Naive B cell (primary cell): ENCODE measurements around the gene CPSF4L. TPM values are rescaled to one million over a fixed set of nuclear protein-coding genes. Genes with fewer than 3 reads are reported as not detected.
"Not testable (repeated sequence)": the region's sequence is repeated elsewhere in the genome, so short reads cannot be mapped to it uniquely, and the experiment has no call there.

Experiments
- ATAC-seq, 2 donors: fragments of 150-1000 bp; cut with Tn5 transposase; 2 replicates each; pipeline ENCODE4 v1.10.0; 2021; ENCODE audit warnings: low read depth in 2 of 2, mild to moderate bottlenecking in 2 of 2, moderate library complexity in 2 of 2
- DNase-seq: peaks from one replicate; pipeline ENCODE4 v3.0.0; 2022
- H3K27ac Mint-ChIP-seq, 6 donors: one replicate each; pipeline ENCODE4 v1.8.0; 2020 to 2022; ENCODE audit warnings: mild to moderate bottlenecking in 6 of 6, mixed read lengths in 6 of 6, moderate library complexity in 5 of 6, inconsistent platforms in 2 of 6
- H3K27me3 Mint-ChIP-seq, 3 donors: one replicate each; pipeline ENCODE4 v1.8.0; 2021 to 2022; ENCODE audit warnings: mixed read lengths in 3 of 3, mild to moderate bottlenecking in 1 of 3
- H3K36me3 Mint-ChIP-seq, 2 donors: one replicate each; pipeline ENCODE4 v1.8.0; 2020 to 2022; ENCODE audit warnings: mixed read lengths in 2 of 2, inconsistent platforms in 1 of 2, mild to moderate bottlenecking in 1 of 2
- H3K4me1 Mint-ChIP-seq, 3 donors: one replicate each; pipeline ENCODE4 v1.8.0; 2020 to 2022; ENCODE audit warnings: mixed read lengths in 3 of 3, inconsistent platforms in 1 of 3, mild to moderate bottlenecking in 1 of 3, moderate library complexity in 1 of 3
- H3K4me3 Mint-ChIP-seq, 8 donors: one replicate each; pipeline ENCODE4 v1.8.0; 2020 to 2022; ENCODE audit warnings: mild to moderate bottlenecking in 8 of 8, mixed read lengths in 8 of 8, moderate library complexity in 8 of 8, inconsistent platforms in 2 of 8
- H3K9me3 Mint-ChIP-seq, 7 donors: one replicate each; pipeline ENCODE4 v1.8.0; 2020 to 2022; ENCODE audit warnings: mixed read lengths in 7 of 7, mild to moderate bottlenecking in 5 of 7, inconsistent platforms in 2 of 7, moderate library complexity in 1 of 7
- polyA plus RNA-seq, 6 donors: library from polyadenylated mRNA; unstranded; fragments of 300-500 nt; fragmentation: Illumina TruSeq; gene quantifications; one replicate each; pipeline ENCODE4 v1.2.3, GENCODE V29; 2021; ENCODE audit warnings: low read depth in 6 of 6

CPSF4L gene
- polyA plus RNA-seq, 6 donors from 2014 or later = not detected

DNA sequence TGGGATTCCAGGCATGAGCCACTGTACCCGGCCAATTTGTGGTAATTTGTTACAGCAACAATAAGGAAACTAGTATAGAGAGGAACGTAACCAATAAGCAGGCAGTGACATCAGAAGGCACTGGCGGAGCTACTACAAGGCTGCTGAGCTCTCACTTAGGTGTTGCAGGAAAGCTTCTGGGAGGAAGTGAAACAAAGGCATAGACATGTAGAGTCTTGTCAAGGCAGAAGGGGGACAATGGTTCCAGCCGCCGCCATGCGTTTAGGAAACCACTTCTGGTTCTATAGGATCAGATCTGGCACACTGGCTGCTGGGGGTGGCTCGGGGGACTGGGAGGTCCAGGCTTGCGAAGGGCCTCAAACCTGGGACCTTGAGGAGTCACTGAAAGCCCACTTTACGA lies 9.4 kb upstream of the CPSF4L start:
- H3K27ac Mint-ChIP-seq = peak overlapping the region in 1 of 6 donors; percentile 72
- H3K4me3 Mint-ChIP-seq = no peak overlapping the region
- no peaks in the 10 kb centered on the region for H3K4me1 Mint-ChIP-seq
- no peaks in the 10 kb centered on the region for H3K36me3 Mint-ChIP-seq
- H3K9me3 Mint-ChIP-seq = no peaks in the 10 kb centered on the region
- DNase-seq (no peak), ATAC-seq (peak; percentile 67 to 89)
- H3K27me3 Mint-ChIP-seq = peaks cover 0 to 6% (median 0%) of the 10 kb centered on the region in 3 donors

DNA sequence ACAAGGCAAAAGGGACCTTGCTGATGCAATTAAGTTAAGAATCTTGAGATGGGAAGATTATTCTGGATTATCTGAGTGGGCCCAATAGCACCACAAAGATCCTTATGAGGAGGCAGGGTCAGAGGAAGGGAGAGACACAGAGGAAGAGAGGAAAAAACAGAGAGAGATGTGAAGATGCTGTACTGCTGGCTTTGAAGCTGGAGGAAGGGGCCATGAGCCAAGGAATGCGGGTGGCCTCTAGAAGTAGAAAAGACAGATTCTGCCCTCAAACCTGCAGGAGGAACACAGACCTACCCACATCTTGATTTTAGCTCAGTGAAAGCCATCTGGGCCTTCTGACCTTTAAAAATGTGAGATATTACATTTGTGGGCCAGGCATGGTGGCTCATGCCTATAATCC lies 8.1 kb upstream of the CPSF4L start:
- H3K9me3 Mint-ChIP-seq = no peaks in the 10 kb centered on the region
- no peak overlapping the region for H3K4me3 Mint-ChIP-seq
- DNase-seq (no peak), ATAC-seq (no peak)
- no peaks in the 10 kb centered on the region for H3K36me3 Mint-ChIP-seq
- H3K27ac Mint-ChIP-seq = no peak overlapping the region
- peaks cover 0 to 6% (median 0%) of the 10 kb centered on the region in 3 donors for H3K27me3 Mint-ChIP-seq
- no peaks in the 10 kb centered on the region for H3K4me1 Mint-ChIP-seq

DNA sequence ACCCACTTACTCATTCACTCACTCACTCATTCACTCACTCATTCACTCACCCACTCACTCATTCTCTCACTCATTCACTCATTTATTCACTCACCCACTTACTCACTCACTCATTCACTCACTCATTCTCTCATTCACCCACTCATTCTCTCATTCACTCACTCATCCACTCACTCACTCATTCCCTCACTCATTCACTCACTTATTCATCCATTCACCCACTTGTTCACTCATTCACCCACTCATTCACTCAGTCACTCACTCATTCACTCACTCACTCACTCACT lies 7.6 kb upstream of the CPSF4L start:
- Mint-ChIP-seq H3K4me1 (no peaks in the 10 kb centered on the region), H3K27ac (no peak overlapping the region), H3K27me3 (peaks cover 0 to 2% (median 0%) of the 10 kb centered on the region in 3 donors), H3K9me3 (no peaks in the 10 kb centered on the region), H3K36me3 (no peaks in the 10 kb centered on the region), H3K4me3 (no peak overlapping the region)
- ATAC-seq (no peak), DNase-seq (no peak)

DNA sequence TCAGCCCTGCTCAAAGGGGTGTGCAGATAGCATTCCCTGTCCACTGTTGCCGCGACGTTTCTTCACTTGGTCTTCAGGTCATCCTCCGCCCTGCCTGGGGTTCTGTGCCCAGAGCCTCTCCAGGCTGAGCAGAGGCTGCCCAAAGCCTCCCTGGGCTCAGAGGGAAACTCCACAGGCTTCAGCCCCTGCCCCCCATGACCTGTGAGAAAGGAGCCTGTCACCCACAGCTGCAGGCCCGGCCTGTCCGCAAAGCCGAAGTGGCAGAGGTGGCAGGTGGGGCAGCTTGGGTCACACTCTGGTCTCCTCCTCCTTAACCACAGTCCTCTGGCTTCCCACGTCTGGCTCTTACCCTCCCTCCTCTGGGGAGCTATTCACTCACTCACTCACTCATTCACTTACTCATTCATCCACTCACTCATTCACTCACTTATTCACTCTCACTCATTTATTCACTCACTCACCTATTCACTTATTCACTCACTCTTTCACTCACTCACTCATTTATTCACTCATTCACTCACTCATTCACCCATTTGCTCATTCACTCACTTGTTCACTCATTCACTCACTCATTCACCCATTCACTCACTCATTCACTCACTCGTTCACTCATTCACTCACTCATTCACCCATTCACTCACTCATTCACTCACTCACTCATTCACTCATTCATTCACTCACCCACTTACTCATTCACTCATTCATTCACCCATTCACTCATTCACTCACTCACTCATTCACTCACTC lies 7.1 kb upstream of the CPSF4L start:
- Mint-ChIP-seq H3K36me3 (no peaks in the 10 kb centered on the region), H3K4me1 (no peaks in the 10 kb centered on the region), H3K9me3 (no peaks in the 10 kb centered on the region), H3K4me3 (no peak overlapping the region), H3K27me3 (no peaks in the 10 kb centered on the region), H3K27ac (no peak overlapping the region)
- ATAC-seq (no peak), DNase-seq (no peak)

DNA sequence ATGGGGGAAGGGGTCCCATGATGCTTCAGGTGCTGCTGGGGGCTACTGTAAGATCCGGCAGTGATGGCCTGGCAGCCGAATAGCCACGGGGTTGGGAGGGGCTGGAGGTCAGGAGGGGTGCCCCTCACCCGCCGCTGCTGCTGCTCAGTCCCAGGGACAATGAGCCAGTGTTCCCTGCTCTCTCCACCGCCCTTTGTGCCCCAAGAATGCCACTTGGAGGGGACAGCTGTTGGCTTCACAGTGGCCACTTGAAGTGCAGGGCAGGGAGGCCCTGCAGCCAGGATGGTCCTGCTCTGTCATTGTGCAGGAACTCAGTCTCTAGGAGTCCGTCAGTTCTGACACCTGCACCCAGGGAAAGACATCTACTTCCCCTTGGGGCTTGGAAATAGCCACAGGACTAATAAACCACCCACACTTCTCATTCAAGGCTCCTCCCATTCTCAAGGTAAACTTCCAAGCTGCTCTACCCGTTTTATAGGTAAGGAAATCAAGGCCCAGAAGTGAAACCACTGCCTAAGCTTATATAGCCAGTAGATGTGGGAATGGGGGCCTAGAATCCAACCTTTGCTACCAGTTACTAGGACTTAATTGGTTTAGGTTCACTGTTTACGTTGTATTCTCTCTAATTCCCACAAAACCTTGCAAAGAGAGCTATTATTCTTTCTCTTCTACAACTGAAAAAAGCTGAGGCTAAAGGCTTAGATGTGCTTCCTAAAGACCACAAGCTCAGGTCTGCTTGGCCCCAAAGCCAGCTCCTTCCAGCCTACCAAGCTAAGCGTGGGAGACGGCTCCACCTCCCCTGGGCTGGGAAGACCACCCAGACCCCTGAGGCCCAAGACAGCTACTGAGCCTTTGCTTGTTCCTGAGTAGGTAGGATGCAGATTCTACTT lies 6.2 kb upstream of the CPSF4L start:
- Mint-ChIP-seq H3K27ac (no peak overlapping the region), H3K4me3 (no peak overlapping the region), H3K9me3 (peaks cover 0 to 1% (median 0%) of the 10 kb centered on the region in 7 donors), H3K4me1 (no peaks in the 10 kb centered on the region), H3K27me3 (no peaks in the 10 kb centered on the region), H3K36me3 (no peaks in the 10 kb centered on the region)
- ATAC-seq = no peak
- no peak for DNase-seq

DNA sequence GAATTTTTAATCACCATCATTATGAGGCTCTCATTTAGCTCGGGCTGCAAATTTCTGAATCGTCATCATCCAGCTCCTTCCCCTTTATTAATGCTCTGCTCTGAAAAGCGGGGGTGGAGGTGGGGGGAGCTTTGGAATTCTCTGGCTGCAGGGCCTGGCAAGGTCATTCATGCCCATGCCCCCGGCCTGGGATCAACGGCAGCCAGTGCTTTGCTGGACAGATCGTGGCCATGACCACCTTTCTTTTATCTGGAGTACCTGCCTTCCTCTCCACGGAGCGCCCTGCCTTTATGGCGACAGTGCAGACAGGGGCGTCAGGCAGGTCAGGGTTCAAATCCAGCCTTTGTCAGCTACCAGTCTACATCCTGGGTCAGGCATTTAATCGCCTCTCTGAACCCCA lies 5.1 kb upstream of the CPSF4L start:
- ATAC-seq (no peak), DNase-seq (no peak)
- Mint-ChIP-seq H3K27me3 (no peaks in the 10 kb centered on the region), H3K27ac (no peak overlapping the region), H3K36me3 (no peaks in the 10 kb centered on the region), H3K4me1 (no peaks in the 10 kb centered on the region), H3K4me3 (no peak overlapping the region), H3K9me3 (peaks cover 0 to 1% (median 0%) of the 10 kb centered on the region in 7 donors)

DNA sequence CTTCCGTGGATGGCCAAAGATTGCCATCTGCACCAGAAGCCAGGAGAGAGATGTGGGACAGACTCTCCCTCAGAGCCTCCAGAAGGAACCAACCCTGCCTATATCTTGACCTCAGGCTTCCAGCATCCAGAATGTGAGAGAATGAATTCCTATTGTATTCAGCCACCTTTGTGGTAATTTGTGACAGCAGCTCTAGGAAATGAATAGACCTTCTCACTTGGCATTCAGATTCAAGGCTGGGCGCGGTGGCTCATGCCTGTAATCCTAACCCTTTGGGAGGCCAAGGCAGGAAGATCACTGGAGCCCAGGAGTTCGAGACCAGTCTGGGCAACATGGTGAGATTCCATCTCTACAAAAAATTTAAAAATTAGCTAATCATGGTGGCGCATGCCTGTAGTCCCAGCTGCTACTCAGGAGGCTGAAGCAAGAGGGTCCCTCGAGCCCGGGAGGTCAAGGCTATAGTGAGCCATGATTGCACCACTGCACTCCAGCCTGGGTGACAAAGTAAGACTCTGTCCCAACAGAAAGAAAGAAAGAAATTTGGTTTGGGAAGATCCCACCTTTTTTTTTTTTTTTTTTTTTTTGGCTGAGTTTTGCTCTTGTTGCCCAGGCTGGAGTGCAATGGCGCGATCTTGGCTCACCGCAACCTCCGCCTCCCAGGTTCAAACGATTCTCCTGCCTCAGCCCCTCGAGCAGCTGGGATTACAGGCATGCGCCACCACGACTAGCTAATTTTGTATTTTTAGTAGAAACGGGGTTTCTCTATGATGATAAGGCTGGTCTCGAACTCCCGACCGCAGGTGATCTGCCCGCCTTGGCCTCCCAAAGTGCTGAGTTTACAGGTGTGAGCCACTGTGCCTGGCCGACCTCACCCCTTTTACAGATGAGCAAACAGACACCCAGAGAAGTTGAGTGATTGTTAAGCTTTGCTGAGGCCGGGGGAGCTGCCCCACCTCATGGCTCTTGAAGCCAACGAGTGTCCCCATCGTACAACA lies 4.3 kb upstream of the CPSF4L start:
- H3K27ac Mint-ChIP-seq = no peak overlapping the region

DNA sequence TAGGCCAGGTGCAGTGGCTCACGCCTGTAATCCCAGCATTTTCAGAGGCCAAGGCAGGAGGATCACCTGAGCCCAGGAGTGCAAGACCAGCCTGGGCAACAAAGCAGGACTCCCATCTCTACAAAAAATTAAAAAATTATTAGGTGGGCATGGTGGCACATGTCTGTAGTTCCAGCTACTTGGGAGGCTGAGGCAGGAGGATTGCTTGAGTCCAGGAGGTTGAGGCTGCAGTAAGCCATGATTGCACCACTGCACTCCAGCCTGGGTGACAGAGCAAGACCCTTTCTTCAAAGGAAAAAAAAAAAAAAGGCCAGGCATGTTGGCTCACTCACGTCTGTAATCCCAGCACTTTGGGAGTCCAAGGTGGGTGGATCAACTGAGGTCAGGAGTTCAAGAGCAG lies 2.8 kb upstream of the CPSF4L start:
- H3K4me1 Mint-ChIP-seq, H3K27me3 Mint-ChIP-seq, H3K4me3 Mint-ChIP-seq, ATAC-seq, H3K36me3 Mint-ChIP-seq, DNase-seq, H3K27ac Mint-ChIP-seq, H3K9me3 Mint-ChIP-seq: not testable (repeated sequence)

More for the DNA sequence above, 4.3 kb upstream of the CPSF4L start:
- ATAC-seq (no peak), DNase-seq (no peak)
- H3K36me3 Mint-ChIP-seq = no peaks in the 10 kb centered on the region
- H3K9me3 Mint-ChIP-seq = peaks cover 0 to 1% (median 0%) of the 10 kb centered on the region in 7 donors
- no peaks in the 10 kb centered on the region for H3K27me3 Mint-ChIP-seq
- H3K4me1 Mint-ChIP-seq = no peaks in the 10 kb centered on the region
- H3K4me3 Mint-ChIP-seq = no peak overlapping the region

DNA sequence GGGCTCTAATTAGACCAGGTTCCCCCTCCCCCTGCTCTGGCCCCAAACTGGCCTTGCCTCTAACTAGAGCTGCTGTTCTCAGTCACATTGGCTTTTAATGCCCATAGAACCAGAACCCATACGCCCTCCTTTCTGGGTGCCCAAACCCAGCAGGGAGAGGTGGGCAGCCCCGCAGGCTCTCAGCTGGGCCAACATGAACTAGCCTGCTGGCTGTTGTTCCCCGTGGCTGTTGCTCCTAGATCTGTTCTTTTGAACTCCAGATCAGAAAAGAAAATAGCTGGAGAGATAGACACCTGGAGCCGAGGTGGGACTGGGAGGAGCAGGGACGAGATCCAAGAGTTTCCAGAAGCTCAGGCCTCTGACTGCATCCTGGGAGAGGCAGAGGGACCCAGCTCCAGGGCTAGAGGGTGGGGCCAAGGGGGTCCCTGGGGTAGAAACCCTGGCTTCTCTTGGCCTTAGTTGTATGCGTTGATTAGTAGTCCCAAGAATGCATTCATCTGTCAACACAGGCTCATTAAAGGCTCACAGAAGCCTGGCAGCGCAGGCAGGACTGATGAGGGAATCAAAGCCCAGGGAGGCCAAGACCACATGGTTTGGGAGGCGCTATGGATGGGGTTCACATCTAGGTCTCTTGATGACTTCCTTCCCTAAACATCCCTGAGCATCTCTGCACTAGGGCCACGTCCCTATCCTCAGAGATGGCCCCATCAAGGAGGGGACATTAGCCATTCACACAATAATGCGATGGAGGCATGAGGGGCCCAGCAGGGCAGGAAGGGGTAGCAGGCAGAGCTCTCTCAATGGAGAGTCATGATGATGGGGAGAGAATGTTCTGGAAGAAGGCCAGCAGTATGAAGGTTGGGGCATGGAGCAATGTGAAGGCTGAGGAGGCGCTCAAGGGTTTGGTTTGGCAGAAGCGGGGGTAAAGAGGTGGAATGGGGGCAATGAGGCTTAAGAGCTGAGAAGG lies 1.3 kb upstream of the CPSF4L start:
- H3K27ac Mint-ChIP-seq = no peak overlapping the region
- H3K9me3 Mint-ChIP-seq = peaks cover 0 to 1% (median 0%) of the 10 kb centered on the region in 7 donors
- no peak overlapping the region for H3K4me3 Mint-ChIP-seq
- H3K4me1 Mint-ChIP-seq = no peaks in the 10 kb centered on the region
- no peak for DNase-seq
- no peak for ATAC-seq
- H3K36me3 Mint-ChIP-seq = no peaks in the 10 kb centered on the region
- no peaks in the 10 kb centered on the region for H3K27me3 Mint-ChIP-seq

DNA sequence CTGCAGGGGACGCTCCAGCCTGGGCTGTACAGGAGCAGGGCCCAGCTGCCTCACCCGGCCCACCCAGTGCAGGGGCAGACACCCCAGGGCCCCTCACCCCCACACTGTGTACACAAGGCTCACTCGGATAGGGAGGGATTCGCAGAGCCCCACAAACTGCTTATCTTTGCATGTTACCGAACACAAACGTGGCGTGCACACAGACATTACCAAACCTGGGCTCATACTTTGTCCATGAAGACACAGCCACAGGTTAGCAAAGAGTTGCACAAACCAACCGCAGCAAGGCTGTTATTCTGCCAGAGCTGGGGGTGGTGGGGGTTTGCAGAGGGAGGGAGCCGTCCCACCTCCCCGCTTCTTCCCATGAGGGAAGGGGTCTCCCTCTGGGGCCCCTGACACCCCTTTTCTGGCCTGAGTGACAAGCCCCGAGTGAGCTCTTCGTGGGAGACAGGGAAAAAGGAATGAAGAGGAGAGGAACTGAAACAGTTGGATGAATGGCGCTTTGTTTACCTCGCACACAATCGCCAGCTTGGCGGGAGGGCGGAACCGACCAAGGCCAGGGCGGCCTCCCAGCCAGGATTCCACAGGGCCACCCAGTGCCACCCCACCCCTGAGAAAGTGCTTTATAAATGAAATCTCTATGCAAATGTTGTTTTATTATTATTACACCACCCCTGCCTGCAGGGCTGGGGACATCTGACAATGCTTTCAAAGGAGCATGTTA lies 434 bp upstream of the CPSF4L start:
- no peak overlapping the region for H3K27ac Mint-ChIP-seq
- DNase-seq = no peak

DNA sequence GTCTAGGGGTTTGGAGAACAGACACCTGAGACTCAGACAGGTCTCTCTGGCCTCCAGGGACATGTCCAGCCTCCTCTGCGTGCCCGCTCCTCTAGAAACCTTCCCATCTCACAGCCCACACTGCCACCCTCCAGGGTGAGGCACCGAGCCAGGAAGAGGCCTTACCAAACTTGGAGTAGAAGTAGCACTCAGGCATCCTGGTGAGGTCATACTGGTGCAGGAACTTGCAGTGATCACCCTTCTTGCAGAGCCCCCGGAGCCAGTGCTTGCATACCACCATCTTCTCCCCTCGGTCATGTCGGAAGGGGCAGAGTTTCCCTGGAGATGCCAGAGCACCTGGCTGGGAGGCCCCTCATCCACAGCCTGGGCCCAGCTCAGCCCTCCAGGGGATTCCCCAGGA lies 4.2 kb downstream of the CPSF4L start:
- H3K9me3 Mint-ChIP-seq = no peaks in the 10 kb centered on the region
- peaks cover 0 to 6% (median 3%) of the 10 kb centered on the region in 3 donors for H3K4me1 Mint-ChIP-seq
- no peaks in the 10 kb centered on the region for H3K36me3 Mint-ChIP-seq
- H3K27me3 Mint-ChIP-seq = no peaks in the 10 kb centered on the region
- ATAC-seq = no peak
- DNase-seq = no peak
- no peak overlapping the region for H3K27ac Mint-ChIP-seq
- no peak overlapping the region for H3K4me3 Mint-ChIP-seq

More for the DNA sequence above, 434 bp upstream of the CPSF4L start:
- Mint-ChIP-seq H3K27me3 (no peaks in the 10 kb centered on the region), H3K4me3 (no peak overlapping the region), H3K4me1 (no peaks in the 10 kb centered on the region), H3K9me3 (peaks cover 0 to 1% (median 0%) of the 10 kb centered on the region in 7 donors), H3K36me3 (no peaks in the 10 kb centered on the region)
- ATAC-seq = no peak

DNA sequence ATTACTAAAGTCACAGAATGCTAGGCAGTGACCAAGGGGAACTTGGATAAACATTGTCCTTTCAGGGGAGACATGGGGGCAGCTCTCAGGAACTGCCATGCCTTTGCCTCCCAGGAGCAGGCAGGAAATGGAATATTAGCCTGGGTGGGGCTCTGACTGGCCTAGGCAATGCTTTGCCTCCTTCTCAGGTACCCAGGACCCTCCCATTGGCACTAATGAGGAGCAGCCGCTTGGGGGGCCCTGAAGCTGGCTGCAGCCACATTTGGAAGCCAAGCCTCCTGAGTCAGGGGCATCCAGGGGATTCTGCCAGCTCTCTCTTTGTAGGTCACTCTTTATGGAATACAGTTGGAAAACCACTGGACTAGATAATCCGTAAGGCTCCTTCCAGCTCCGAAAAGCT lies 5.5 kb downstream of the CPSF4L start:
- Mint-ChIP-seq H3K9me3 (no peaks in the 10 kb centered on the region), H3K36me3 (no peaks in the 10 kb centered on the region), H3K4me3 (no peak overlapping the region), H3K4me1 (peaks cover 0 to 6% (median 3%) of the 10 kb centered on the region in 3 donors), H3K27me3 (no peaks in the 10 kb centered on the region), H3K27ac (no peak overlapping the region)
- ATAC-seq = no peak
- DNase-seq = no peak
